ENCODE data around the gene PLA2G2D. TPM values are rescaled to one million over a fixed set of nuclear protein-coding genes. Genes with fewer than 3 reads are reported as not detected.

The PLA2G2D gene
- total RNA-seq, 1 experiment from 2014 or later: not detected

DNA sequence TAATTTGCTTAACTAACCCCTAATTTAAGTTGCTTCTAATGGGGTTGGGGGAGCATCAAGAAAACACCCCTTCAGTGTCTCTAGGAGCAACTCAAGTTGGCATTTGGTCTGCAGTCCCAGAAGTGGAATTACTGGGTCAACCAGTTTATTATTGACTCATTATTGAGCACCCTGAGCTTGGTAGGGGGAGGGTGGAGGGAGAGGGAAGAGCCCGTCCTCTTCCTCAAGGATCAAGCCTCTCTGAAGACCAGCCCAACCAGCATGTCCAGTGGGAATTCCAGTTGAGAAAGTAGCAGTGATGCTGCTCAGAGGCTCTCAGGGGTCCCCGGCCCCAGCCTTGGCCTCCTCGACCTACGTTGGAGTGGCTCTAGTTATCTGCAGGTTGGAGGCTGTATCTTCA, 17.7 kb upstream of the PLA2G2D start:
- H4K91ac ChIP-seq (ENCODE audit: insufficient read length, low read depth, low read length): no peak overlapping the region
- H3T11ph ChIP-seq (ENCODE audit: low read length): no peak overlapping the region
- no peak overlapping the region for H4K8ac ChIP-seq (replicated peaks; ENCODE audit: insufficient read length, low read depth, low read length)
- no peak overlapping the region for H3K9ac ChIP-seq (ENCODE audit: extremely low read depth, insufficient read length, low read length)
- H3K4me2 ChIP-seq (ENCODE audit: insufficient read depth, insufficient read length, low read length): no peak overlapping the region
- no peak overlapping the region for H2BK20ac ChIP-seq (ENCODE audit: low read depth, low read length, poor library complexity, severe bottlenecking)
- H2BK5ac ChIP-seq (ENCODE audit: insufficient read length, low read length): no peak overlapping the region
- no peaks in the 10 kb centered on the region for H3K36me3 Mint-ChIP-seq (ENCODE audit: insufficient read depth in 1 of 3, low read depth in 3 of 3)
- TF ChIP-seq, protein P1, sequence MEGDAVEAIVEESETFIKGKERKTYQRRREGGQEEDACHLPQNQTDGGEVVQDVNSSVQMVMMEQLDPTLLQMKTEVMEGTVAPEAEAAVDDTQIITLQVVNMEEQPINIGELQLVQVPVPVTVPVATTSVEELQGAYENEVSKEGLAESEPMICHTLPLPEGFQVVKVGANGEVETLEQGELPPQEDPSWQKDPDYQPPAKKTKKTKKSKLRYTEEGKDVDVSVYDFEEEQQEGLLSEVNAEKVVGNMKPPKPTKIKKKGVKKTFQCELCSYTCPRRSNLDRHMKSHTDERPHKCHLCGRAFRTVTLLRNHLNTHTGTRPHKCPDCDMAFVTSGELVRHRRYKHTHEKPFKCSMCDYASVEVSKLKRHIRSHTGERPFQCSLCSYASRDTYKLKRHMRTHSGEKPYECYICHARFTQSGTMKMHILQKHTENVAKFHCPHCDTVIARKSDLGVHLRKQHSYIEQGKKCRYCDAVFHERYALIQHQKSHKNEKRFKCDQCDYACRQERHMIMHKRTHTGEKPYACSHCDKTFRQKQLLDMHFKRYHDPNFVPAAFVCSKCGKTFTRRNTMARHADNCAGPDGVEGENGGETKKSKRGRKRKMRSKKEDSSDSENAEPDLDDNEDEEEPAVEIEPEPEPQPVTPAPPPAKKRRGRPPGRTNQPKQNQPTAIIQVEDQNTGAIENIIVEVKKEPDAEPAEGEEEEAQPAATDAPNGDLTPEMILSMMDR (conservative IDR thresholded peaks at IDR 0.05): no peak
- no peak overlapping the region for H2BK12ac ChIP-seq (ENCODE audit: insufficient read length, low read depth, low read length)
- H3K14ac ChIP-seq (ENCODE audit: insufficient read depth, low read length): no peak overlapping the region
- no peaks in the 10 kb centered on the region for H3K9me3 ChIP-seq (ENCODE audit: control insufficient read depth, low read depth, low read length)
- DNase-seq: no peak
- H2BK120ac ChIP-seq (ENCODE audit: low read depth, low read length, poor library complexity, severe bottlenecking): no peak overlapping the region
- H3K4ac ChIP-seq (ENCODE audit: low read depth, low read length): no peak overlapping the region
- H2BK15ac ChIP-seq (ENCODE audit: low read depth, low read length): no peak overlapping the region
- no peaks in the 10 kb centered on the region for H3K4me1 Mint-ChIP-seq
- H3K79me2 ChIP-seq (ENCODE audit: insufficient read depth, low read length): no peaks in the 10 kb centered on the region
- no peak overlapping the region for H2AK5ac ChIP-seq (ENCODE audit: insufficient read length, low read length)
- H3K4me3 Mint-ChIP-seq: no peak overlapping the region
- H3K4me1 ChIP-seq (ENCODE audit: insufficient read depth, low read length): no peaks in the 10 kb centered on the region
- H3K27me3 ChIP-seq (ENCODE audit: insufficient read depth, low read length): no peaks in the 10 kb centered on the region
- peaks cover 5% of the 10 kb centered on the region for H3K27me3 Mint-ChIP-seq (ENCODE audit: low read depth)
- no CpG with 5 or more reads among the region's 4 CpGs for WGBS (ENCODE audit: extremely low coverage, insufficient read length, low lambda C conversion rate)
- H3K9me3 Mint-ChIP-seq: no peaks in the 10 kb centered on the region; a peak in 1 of 5 replicates
- H3K18ac ChIP-seq (ENCODE audit: insufficient read length, low read depth, low read length): no peak overlapping the region
- no peaks in the 10 kb centered on the region for H3K23me2 ChIP-seq (ENCODE audit: insufficient read length, low read depth, low read length, poor library complexity, severe bottlenecking)
- no peak overlapping the region for H3K27ac ChIP-seq (ENCODE audit: insufficient read length, low read depth, low read length)
- no peaks in the 10 kb centered on the region for H3K79me1 ChIP-seq (ENCODE audit: insufficient read depth, low read depth, low read length, poor library complexity, severe bottlenecking)
- H3K27ac Mint-ChIP-seq: no peak overlapping the region
- no peak overlapping the region for H3K23ac ChIP-seq (ENCODE audit: insufficient read length, low read depth, low read length)
- H4K5ac ChIP-seq (ENCODE audit: insufficient read length, low read depth, low read length): no peak overlapping the region
- no peak overlapping the region for H2AFZ ChIP-seq (ENCODE audit: low read length)
- no peaks in the 10 kb centered on the region for H4K20me1 ChIP-seq (ENCODE audit: control insufficient read depth, insufficient read depth, insufficient read length)
- H3K56ac ChIP-seq (ENCODE audit: insufficient read length, low read depth, low read length): no peak overlapping the region

Measured in H9 (cell line).